ENCODE results near the gene GPR55. TPM values are rescaled to one million over a fixed set of nuclear protein-coding genes. Genes with fewer than 3 reads are reported as not detected.

Gene GPR55
- total and polyA plus RNA-seq, 8 donors, result 0.02 to 0.12 (median 0.06) TPM; not detected in 3

DNA sequence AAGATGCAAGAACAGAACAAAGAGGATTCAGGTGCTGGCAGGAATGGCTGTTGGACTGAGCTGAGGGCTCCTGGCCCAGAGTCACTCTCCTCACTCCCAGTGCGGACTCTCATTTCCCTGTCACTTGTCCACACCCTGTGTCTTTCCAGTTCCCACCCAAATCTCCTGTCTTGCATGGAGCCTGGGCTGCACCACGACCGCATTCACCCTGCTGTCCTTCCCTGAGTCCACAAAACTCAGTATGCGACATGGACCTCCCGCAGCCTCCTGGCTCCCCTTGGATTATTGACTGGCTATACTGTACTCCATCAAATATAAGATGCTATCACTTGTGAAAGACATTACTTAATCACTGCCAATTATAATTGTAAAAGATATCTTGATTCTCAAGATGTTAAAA, 62.8 kb downstream of the GPR55 start:
- TF ChIP-seq, protein P1, sequence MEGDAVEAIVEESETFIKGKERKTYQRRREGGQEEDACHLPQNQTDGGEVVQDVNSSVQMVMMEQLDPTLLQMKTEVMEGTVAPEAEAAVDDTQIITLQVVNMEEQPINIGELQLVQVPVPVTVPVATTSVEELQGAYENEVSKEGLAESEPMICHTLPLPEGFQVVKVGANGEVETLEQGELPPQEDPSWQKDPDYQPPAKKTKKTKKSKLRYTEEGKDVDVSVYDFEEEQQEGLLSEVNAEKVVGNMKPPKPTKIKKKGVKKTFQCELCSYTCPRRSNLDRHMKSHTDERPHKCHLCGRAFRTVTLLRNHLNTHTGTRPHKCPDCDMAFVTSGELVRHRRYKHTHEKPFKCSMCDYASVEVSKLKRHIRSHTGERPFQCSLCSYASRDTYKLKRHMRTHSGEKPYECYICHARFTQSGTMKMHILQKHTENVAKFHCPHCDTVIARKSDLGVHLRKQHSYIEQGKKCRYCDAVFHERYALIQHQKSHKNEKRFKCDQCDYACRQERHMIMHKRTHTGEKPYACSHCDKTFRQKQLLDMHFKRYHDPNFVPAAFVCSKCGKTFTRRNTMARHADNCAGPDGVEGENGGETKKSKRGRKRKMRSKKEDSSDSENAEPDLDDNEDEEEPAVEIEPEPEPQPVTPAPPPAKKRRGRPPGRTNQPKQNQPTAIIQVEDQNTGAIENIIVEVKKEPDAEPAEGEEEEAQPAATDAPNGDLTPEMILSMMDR (IDR thresholded peaks at IDR 0.05), result no peak
- no peak for ATAC-seq
- H3K4me3 ChIP-seq, result no peak overlapping the region
- FAIRE-seq, result no peak
- 85 to 86% methylated on average over 5 of the region's 5 CpGs for WGBS, 2 donors
- no peak overlapping the region for H3K27ac ChIP-seq
- H3K4me1 ChIP-seq, result peaks cover 0 to 12% (median 9%) of the 10 kb centered on the region in 3 donors
- no peaks in the 10 kb centered on the region for H3K27me3 ChIP-seq
- no peaks in the 10 kb centered on the region for H3K36me3 ChIP-seq
- no peaks in the 10 kb centered on the region for H3K9me3 ChIP-seq
- intact Hi-C loops (cut with DNase I), result no loop called here
- no peak for DNase-seq

DNA sequence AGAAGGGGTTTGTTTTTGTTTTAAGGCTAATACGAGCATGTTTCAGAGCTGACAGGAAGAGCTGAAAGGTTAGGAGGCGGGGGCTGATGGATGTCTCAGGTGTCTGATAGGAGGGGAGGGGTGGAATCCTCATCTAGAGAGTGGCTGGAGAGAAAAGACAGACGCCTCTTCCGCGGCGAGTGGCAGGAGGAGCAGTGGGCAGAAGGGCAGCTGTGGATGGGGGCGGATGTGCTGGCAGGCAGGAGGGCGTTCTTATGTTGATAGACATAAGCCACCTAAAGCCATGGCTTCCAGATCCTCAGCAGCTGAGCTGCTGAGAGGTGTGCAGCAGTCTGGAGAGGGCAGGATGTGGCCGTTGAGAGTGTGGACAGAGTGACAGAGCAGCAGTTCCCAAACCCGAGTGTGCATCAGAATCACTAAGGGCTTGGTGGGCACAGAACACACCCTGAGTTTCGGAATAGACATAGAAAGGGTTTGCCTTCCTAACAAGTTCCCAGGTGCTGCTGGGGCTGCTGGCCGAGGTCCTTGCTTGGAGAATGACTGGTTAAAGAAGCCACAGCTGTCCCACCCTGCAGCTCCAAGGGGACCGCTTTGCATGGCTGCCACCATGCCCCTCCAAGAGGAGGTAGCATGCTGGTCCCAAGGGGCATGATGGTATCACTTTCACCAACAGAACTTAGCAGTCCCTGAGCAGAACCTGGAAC, 63.3 kb downstream of the GPR55 start:
- no peak for ATAC-seq
- no peaks in the 10 kb centered on the region for H3K36me3 ChIP-seq
- DNase-seq, result no peak
- TF ChIP-seq, protein P1 (IDR thresholded peaks at IDR 0.05), result no peak
- no peaks in the 10 kb centered on the region for H3K9me3 ChIP-seq
- 42 to 49% methylated on average over 13 of the region's 13 CpGs for WGBS, 2 donors
- intact Hi-C loops (cut with DNase I), result no loop called here
- H3K4me3 ChIP-seq, result no peak overlapping the region
- H3K27ac ChIP-seq, result no peak overlapping the region
- FAIRE-seq, result no peak
- H3K27me3 ChIP-seq, result no peaks in the 10 kb centered on the region
- peaks cover 0 to 6% (median 6%) of the 10 kb centered on the region in 3 donors for H3K4me1 ChIP-seq

Other genes with a start within 250 kb of the GPR55 start
- gene CAB39, start 212.4 kb downstream of the GPR55 start, total RNA-seq, result 10 to 100 TPM; 15.9 to 41.6 (median 22.0) TPM
- gene CAB39, start 212.4 kb downstream of the GPR55 start, polyA plus RNA-seq, result 10 to 100 TPM in 1 of 2 donors, 1 to 10 TPM in 1; 9.9 to 15.3 TPM
- 10 to 100 TPM; 26.2 to 68.7 (median 40.3) TPM for gene ITM2C, start 60.3 kb downstream of the GPR55 start, total RNA-seq
- 10 to 100 TPM; 39.0 to 96.3 TPM for gene ITM2C, start 60.3 kb downstream of the GPR55 start, polyA plus RNA-seq
- not detected for gene SPATA3, start 70.9 kb upstream of the GPR55 start, total RNA-seq
- gene SPATA3, start 70.9 kb upstream of the GPR55 start, polyA plus RNA-seq, result not detected
- 10 to 100 TPM in 2 of 6 donors, 1 to 10 TPM in 4; 5.3 to 12.5 (median 8.4) TPM for gene C2orf72, start 112.3 kb upstream of the GPR55 start, total RNA-seq
- gene C2orf72, start 112.3 kb upstream of the GPR55 start, polyA plus RNA-seq, result 10 to 100 TPM; 16.1 to 31.2 TPM
- gene PSMD1, start 131.6 kb upstream of the GPR55 start, total RNA-seq, result 10 to 100 TPM; 13.4 to 33.4 (median 25.1) TPM
- gene PSMD1, start 131.6 kb upstream of the GPR55 start, polyA plus RNA-seq, result 10 to 100 TPM; 20.2 to 35.6 TPM
- under 1 TPM in 5 of 6 donors, not detected in 1; 0.08 to 0.78 (median 0.19) TPM for gene HTR2B, start 199.8 kb upstream of the GPR55 start, total RNA-seq
- under 1 TPM; 0.09 to 0.11 TPM for gene HTR2B, start 199.8 kb upstream of the GPR55 start, polyA plus RNA-seq

Measured in pancreas (tissue), 10 donors.